Uterus (tissue), 2 donors: Measurements from ENCODE around the gene PPCDC.

Source experiments
- CTCF ChIP-seq, 4 experiments: fragments of 200-600 bp in 2 of 4; fragments of 450-650 bp in 2 of 4; sonication (generic) in 2 of 4; IDR thresholded peaks; one replicate each; pipeline ENCODE4 v1.5.1; 2016 to 2019; ENCODE audit warnings: antibody characterized with exemption in 4 of 4, mild to moderate bottlenecking in 2 of 4, moderate library complexity in 1 of 4
- POLR2A ChIP-seq, 2 donors: fragments of 450-650 bp; IDR thresholded peaks; one replicate each; pipeline ENCODE4 v1.6.1; 2016; ENCODE audit warnings: antibody characterized with exemption in 2 of 2, mild to moderate bottlenecking in 1 of 2, moderate library complexity in 1 of 2

DNA sequence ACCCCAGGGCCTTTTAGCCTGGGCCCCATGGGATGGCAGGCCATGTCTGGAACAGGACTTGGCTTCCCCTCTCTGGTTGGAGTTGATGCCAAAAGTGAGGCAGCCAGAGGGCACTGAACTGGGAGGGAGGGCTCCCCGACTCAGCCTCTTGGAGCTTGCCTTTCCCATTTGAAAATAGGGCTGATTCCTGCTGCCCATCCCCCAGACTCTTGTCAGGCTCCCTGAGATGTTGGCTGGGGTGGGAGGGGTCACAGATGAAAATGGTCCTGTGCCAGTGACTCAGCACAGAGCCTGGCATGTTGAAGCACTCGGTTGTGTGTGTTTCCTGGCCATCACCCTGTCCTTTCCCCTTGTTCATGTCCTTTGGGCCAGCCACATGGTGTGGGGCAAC lies 6.6 kb downstream of the PPCDC start:
- TF ChIP-seq CTCF (IDR thresholded peaks at IDR 0.05) (no peak), POLR2A (IDR thresholded peaks at IDR 0.05) (no peak)
